Gastrocnemius medialis (tissue), 4 donors: ENCODE data around the gene TEX2.

ENCODE experiments used
- POLR2A ChIP-seq, 2 donors: fragments of 450-650 bp; IDR thresholded peaks; one replicate each; pipeline ENCODE4 v1.6.1; 2017; ENCODE audit warnings: antibody characterized with exemption in 2 of 2, mild to moderate bottlenecking in 2 of 2, moderate library complexity in 2 of 2
- TF ChIP-seq, protein P1 (sequence below), 5 experiments: fragments of 450-650 bp in 3 of 5; fragments of 200-600 bp in 2 of 5; sonication (generic) in 2 of 5; IDR thresholded peaks in 4 of 5; conservative IDR thresholded peaks in 1 of 5; 1 replicate in 4 of 5; 2 replicates in 1 of 5; pipeline ENCODE4 v1.5.1; 2016 to 2019; ENCODE audit warnings: antibody characterized with exemption in 5 of 5, mild to moderate bottlenecking in 3 of 5, moderate library complexity in 3 of 5

GRCh38 chr17:64148017-64148631 lies 114.9 kb downstream of the TEX2 start:
- TF ChIP-seq, protein P1, sequence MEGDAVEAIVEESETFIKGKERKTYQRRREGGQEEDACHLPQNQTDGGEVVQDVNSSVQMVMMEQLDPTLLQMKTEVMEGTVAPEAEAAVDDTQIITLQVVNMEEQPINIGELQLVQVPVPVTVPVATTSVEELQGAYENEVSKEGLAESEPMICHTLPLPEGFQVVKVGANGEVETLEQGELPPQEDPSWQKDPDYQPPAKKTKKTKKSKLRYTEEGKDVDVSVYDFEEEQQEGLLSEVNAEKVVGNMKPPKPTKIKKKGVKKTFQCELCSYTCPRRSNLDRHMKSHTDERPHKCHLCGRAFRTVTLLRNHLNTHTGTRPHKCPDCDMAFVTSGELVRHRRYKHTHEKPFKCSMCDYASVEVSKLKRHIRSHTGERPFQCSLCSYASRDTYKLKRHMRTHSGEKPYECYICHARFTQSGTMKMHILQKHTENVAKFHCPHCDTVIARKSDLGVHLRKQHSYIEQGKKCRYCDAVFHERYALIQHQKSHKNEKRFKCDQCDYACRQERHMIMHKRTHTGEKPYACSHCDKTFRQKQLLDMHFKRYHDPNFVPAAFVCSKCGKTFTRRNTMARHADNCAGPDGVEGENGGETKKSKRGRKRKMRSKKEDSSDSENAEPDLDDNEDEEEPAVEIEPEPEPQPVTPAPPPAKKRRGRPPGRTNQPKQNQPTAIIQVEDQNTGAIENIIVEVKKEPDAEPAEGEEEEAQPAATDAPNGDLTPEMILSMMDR (IDR thresholded peaks at IDR 0.05 in 4 of 5, conservative IDR thresholded peaks at IDR 0.05 in 1 of 5), result no peak
- no peak for TF ChIP-seq POLR2A (IDR thresholded peaks at IDR 0.05)
